HG02981 (cell line): ENCODE data around the gene TRAPPC6A.

Experiments
- ATAC-seq: cut with Tn5 transposase; IDR thresholded peaks from one replicate; pipeline ENCODE4 v1.9.1; 2021; ENCODE audit warnings: mild to moderate bottlenecking, moderate library complexity; ENCODE audit not compliant: unreplicated experiment

TRAPPC6A gene

GRCh38 chr19:45177817-45178261, at the start of gene TRAPPC6A:
TRAPPC6A (minus strand) TSS chr19:45178237; CDS start chr19:45178218, 19 bp downstream.
- ATAC-seq, result peak; percentile 6

- ATAC-seq, result no peak
These were observed 46.6 kb upstream of the TRAPPC6A start for GRCh38 chr19:45224645-45225044.

- ATAC-seq, result no peak
These were observed 45.8 kb upstream of the TRAPPC6A start for GRCh38 chr19:45223879-45224278.

GRCh38 chr19:45222724-45223123, 44.7 kb upstream of the TRAPPC6A start:
- ATAC-seq, result no peak

GRCh38 chr19:45218911-45219743, 41.1 kb upstream of the TRAPPC6A start:
- no peak for ATAC-seq

GRCh38 chr19:45218426-45218825, 40.4 kb upstream of the TRAPPC6A start:
- no peak for ATAC-seq

- ATAC-seq, result no peak
These were observed 39.9 kb upstream of the TRAPPC6A start for GRCh38 chr19:45217957-45218334.

- ATAC-seq, result no peak
These were observed 39.3 kb upstream of the TRAPPC6A start for GRCh38 chr19:45217193-45217956.

- ATAC-seq, result no peak
These were observed 38.6 kb upstream of the TRAPPC6A start for GRCh38 chr19:45216667-45217066.

GRCh38 chr19:45215391-45216191, 37.6 kb upstream of the TRAPPC6A start:
- no peak for ATAC-seq

- ATAC-seq, result no peak
These were observed 35.0 kb upstream of the TRAPPC6A start for GRCh38 chr19:45213031-45213430.

GRCh38 chr19:45211751-45212381, 33.8 kb upstream of the TRAPPC6A start:
- ATAC-seq, result no peak

- ATAC-seq, result no peak
These were observed 28.3 kb upstream of the TRAPPC6A start for GRCh38 chr19:45206328-45206727.

- no peak for ATAC-seq
These were observed 27.8 kb upstream of the TRAPPC6A start for GRCh38 chr19:45205810-45206209.

- no peak for ATAC-seq
These were observed 24.6 kb upstream of the TRAPPC6A start for GRCh38 chr19:45202637-45203036.

GRCh38 chr19:45200568-45200967, 22.5 kb upstream of the TRAPPC6A start:
- ATAC-seq, result no peak

GRCh38 chr19:45195764-45196163, 17.7 kb upstream of the TRAPPC6A start:
- ATAC-seq, result no peak

- no peak for ATAC-seq
These were observed 13.3 kb upstream of the TRAPPC6A start for GRCh38 chr19:45191375-45191774.

GRCh38 chr19:45189971-45190370, 11.9 kb upstream of the TRAPPC6A start:
- ATAC-seq, result no peak

- ATAC-seq, result no peak
These were observed 9.5 kb upstream of the TRAPPC6A start for GRCh38 chr19:45187421-45188100.
